Activated naive CD8-positive, alpha-beta T cell treated with anti-CD3 and anti-CD28 coated beads, Interleukin-2, amount 10 ng/mL, durations not matched to agents 7 days and 5 days (primary cell): ENCODE results near the gene OMG. TPM values are rescaled to one million over a fixed set of nuclear protein-coding genes. Genes with fewer than 3 reads are reported as not detected.
"Not testable (repeated sequence)": the region's sequence is repeated elsewhere in the genome, so short reads cannot be mapped to it uniquely, and the experiment has no call there.

Source experiments
- ATAC-seq: fragments of 150-1000 bp; cut with Tn5 transposase; one replicate; pipeline ENCODE4 v1.10.0; 2021; ENCODE audit warnings: low read depth, moderate library complexity
- POLR2A ChIA-PET: fragments of 350-600 bp; sonication (Branson Sonifier 250); formaldehyde crosslinking; loops from one replicate; lab custom pipeline; 2021; ENCODE audit warnings: antibody characterized with exemption; lab: Charles Lee
- DNase-seq: peaks from one replicate; pipeline ENCODE4 v3.0.0; 2021
- H3K27ac Mint-ChIP-seq: one replicate; pipeline ENCODE4 v1.8.0; 2022; ENCODE audit warnings: mild to moderate bottlenecking, mixed read lengths
- H3K27me3 Mint-ChIP-seq: one replicate; pipeline ENCODE4 v1.8.0; 2022; ENCODE audit warnings: mild to moderate bottlenecking, moderate library complexity, mixed read lengths
- H3K36me3 Mint-ChIP-seq: one replicate; pipeline ENCODE4 v1.8.0; 2021; ENCODE audit warnings: mild to moderate bottlenecking, mixed read lengths
- H3K4me1 Mint-ChIP-seq: one replicate; pipeline ENCODE4 v1.8.0; 2021; ENCODE audit warnings: mixed read lengths
- H3K4me3 Mint-ChIP-seq: one replicate; pipeline ENCODE4 v1.8.0; 2022; ENCODE audit warnings: mild to moderate bottlenecking, moderate library complexity, mixed read lengths
- H3K9me3 Mint-ChIP-seq: one replicate; pipeline ENCODE4 v1.8.0; 2021; ENCODE audit warnings: mixed read lengths
- total RNA-seq, 2 experiments: library from RNA; stranded (reverse); gene quantifications; one replicate each; pipeline ENCODE4 v1.2.3, GENCODE V29; 2021

OMG gene
- total RNA-seq, 2 experiments from 2014 or later = 0.62 to 0.78 TPM

- peak overlapping the region; percentile 89 for H3K4me3 Mint-ChIP-seq
- H3K27ac Mint-ChIP-seq = peak overlapping the region; percentile 96
- POLR2A ChIA-PET = interaction anchor here (0.7 to 3.6 kb wide), 7 partner anchors 9 to 494 kb away, joined by 3 to 125 read pairs (median 7); partner anchors contain the start of gene CRLF3
- no peaks in the 10 kb centered on the region for H3K9me3 Mint-ChIP-seq
- no peaks in the 10 kb centered on the region for H3K27me3 Mint-ChIP-seq
- ATAC-seq = peak; percentile 17
- peaks cover 37% of the 10 kb centered on the region for H3K4me1 Mint-ChIP-seq
- DNase-seq = peak; percentile 32
- peaks cover 18% of the 10 kb centered on the region for H3K36me3 Mint-ChIP-seq
Measured at GRCh38 chr17:31318298-31318801, 21.3 kb upstream of the OMG start.

- peak overlapping the region; percentile 81 for H3K27ac Mint-ChIP-seq
- POLR2A ChIA-PET = interaction anchor here (1.1 to 2.1 kb wide), 2 partner anchors 58 to 174 kb away, joined by 3 to 7 read pairs; no protein-coding TSS in a partner anchor
- no peak for ATAC-seq
- H3K4me3 Mint-ChIP-seq = peak overlapping the region; percentile 67
- H3K4me1 Mint-ChIP-seq = peaks cover 45% of the 10 kb centered on the region
- DNase-seq = no peak
- no peaks in the 10 kb centered on the region for H3K9me3 Mint-ChIP-seq
- no peaks in the 10 kb centered on the region for H3K27me3 Mint-ChIP-seq
- peaks cover 25% of the 10 kb centered on the region for H3K36me3 Mint-ChIP-seq
Measured at GRCh38 chr17:31314782-31315100, 17.7 kb upstream of the OMG start.

GRCh38 chr17:31313982-31314781 lies 17.1 kb upstream of the OMG start, which contains the start of gene EVI2B:
Gene EVI2B, minus strand, starts transcription at chr17:31314054. Its CDS starts 8,445 bp downstream, at chr17:31305609.
- peaks cover 23% of the 10 kb centered on the region for H3K36me3 Mint-ChIP-seq
- DNase-seq (no peak), ATAC-seq (peak; percentile 33)
- H3K4me1 Mint-ChIP-seq = peaks cover 44% of the 10 kb centered on the region
- POLR2A ChIA-PET = interaction anchor here (0.6 to 4.8 kb wide), 6 partner anchors 8 to 1760 kb away, joined by 3 to 54 read pairs (median 5); partner anchors contain the start of gene EVI2A
- no peaks in the 10 kb centered on the region for H3K9me3 Mint-ChIP-seq
- H3K4me3 Mint-ChIP-seq = peak within 1 kb of the TSS; percentile 94
- no peaks in the 10 kb centered on the region for H3K27me3 Mint-ChIP-seq
- peak within 1 kb of the TSS; percentile 96 for H3K27ac Mint-ChIP-seq

GRCh38 chr17:31312223-31312622 lies 15.2 kb upstream of the OMG start:
- POLR2A ChIA-PET = interaction anchor here (4.8 to 6.0 kb wide), 2 partner anchors 7 to 10 kb away, joined by 54 to 125 read pairs; partner anchors contain the start of gene EVI2A
- H3K4me1 Mint-ChIP-seq = peaks cover 52% of the 10 kb centered on the region
- peak; percentile 57 for DNase-seq
- ATAC-seq, H3K27me3 Mint-ChIP-seq, H3K9me3 Mint-ChIP-seq: not testable (repeated sequence)
- H3K4me3 Mint-ChIP-seq = peak overlapping the region; percentile 92
- H3K27ac Mint-ChIP-seq = peak overlapping the region; percentile 97
- H3K36me3 Mint-ChIP-seq = peaks cover 18% of the 10 kb centered on the region

GRCh38 chr17:31311526-31311925 lies 14.5 kb upstream of the OMG start:
- peak overlapping the region; percentile 97 for H3K27ac Mint-ChIP-seq
- H3K27me3 Mint-ChIP-seq = no peaks in the 10 kb centered on the region
- H3K9me3 Mint-ChIP-seq = no peaks in the 10 kb centered on the region
- no peak for DNase-seq
- no peak for ATAC-seq
- POLR2A ChIA-PET = interaction anchor here (1.6 to 6.0 kb wide), 3 partner anchors 7 to 20 kb away, joined by 3 to 125 read pairs (median 54); partner anchors contain the start of gene EVI2A
- peak overlapping the region; percentile 92 for H3K4me3 Mint-ChIP-seq
- peaks cover 51% of the 10 kb centered on the region for H3K4me1 Mint-ChIP-seq
- H3K36me3 Mint-ChIP-seq = peaks cover 23% of the 10 kb centered on the region

GRCh38 chr17:31310886-31311285 lies 13.8 kb upstream of the OMG start:
- peak; percentile 21 for ATAC-seq
- Mint-ChIP-seq H3K36me3 (peaks cover 28% of the 10 kb centered on the region), H3K27ac (peak overlapping the region; percentile 97), H3K27me3 (no peaks in the 10 kb centered on the region), H3K4me3 (peak overlapping the region; percentile 92), H3K9me3 (no peaks in the 10 kb centered on the region), H3K4me1 (peaks cover 53% of the 10 kb centered on the region)
- POLR2A ChIA-PET = interaction anchor here (1.0 to 6.0 kb wide), 7 partner anchors 8 to 502 kb away, joined by 3 to 125 read pairs (median 3); partner anchors contain the start of genes CRLF3 and EVI2A
- DNase-seq = peak; percentile 41

GRCh38 chr17:31310260-31310659 lies 13.2 kb upstream of the OMG start:
- DNase-seq (no peak), ATAC-seq (peak; percentile 53)
- Mint-ChIP-seq H3K27ac (peak overlapping the region; percentile 97), H3K4me3 (peak overlapping the region; percentile 89), H3K27me3 (no peaks in the 10 kb centered on the region), H3K9me3 (peaks cover under 1% of the 10 kb centered on the region), H3K4me1 (peaks cover 51% of the 10 kb centered on the region), H3K36me3 (peaks cover 34% of the 10 kb centered on the region)
- POLR2A ChIA-PET = interaction anchor here (1.0 to 6.0 kb wide), 8 partner anchors 9 to 501 kb away, joined by 3 to 125 read pairs (median 3); partner anchors contain the start of genes CRLF3 and EVI2A

GRCh38 chr17:31309556-31309955 lies 12.5 kb upstream of the OMG start:
- Mint-ChIP-seq H3K36me3 (peaks cover 41% of the 10 kb centered on the region), H3K4me1 (peaks cover 49% of the 10 kb centered on the region)
- no peak for DNase-seq

GRCh38 chr17:31308372-31309334 lies 11.6 kb upstream of the OMG start:
- Mint-ChIP-seq H3K9me3 (peaks cover 6% of the 10 kb centered on the region), H3K4me1 (peaks cover 44% of the 10 kb centered on the region), H3K27me3 (no peaks in the 10 kb centered on the region), H3K4me3 (peak overlapping the region; percentile 89), H3K36me3 (peaks cover 48% of the 10 kb centered on the region), H3K27ac (peak overlapping the region; percentile 97)
- ATAC-seq (no peak), DNase-seq (no peak)
- POLR2A ChIA-PET = interaction anchor here (0.6 to 6.0 kb wide), 4 partner anchors 10 to 391 kb away, joined by 3 to 125 read pairs (median 29); partner anchors contain the start of gene EVI2A

More at GRCh38 chr17:31309556-31309955, 12.5 kb upstream of the OMG start:
- peaks cover 4% of the 10 kb centered on the region for H3K9me3 Mint-ChIP-seq
- ATAC-seq = peak; percentile 23
- H3K27ac Mint-ChIP-seq = peak overlapping the region; percentile 97
- H3K4me3 Mint-ChIP-seq = peak overlapping the region; percentile 89
- POLR2A ChIA-PET = interaction anchor here (1.4 to 6.0 kb wide), 3 partner anchors 9 to 19 kb away, joined by 3 to 125 read pairs (median 54); partner anchors contain the start of gene EVI2A
- no peaks in the 10 kb centered on the region for H3K27me3 Mint-ChIP-seq

- H3K4me3 Mint-ChIP-seq = peak overlapping the region; percentile 89
- H3K4me1 Mint-ChIP-seq = peaks cover 44% of the 10 kb centered on the region
- no peaks in the 10 kb centered on the region for H3K27me3 Mint-ChIP-seq
- H3K9me3 Mint-ChIP-seq = peaks cover 6% of the 10 kb centered on the region
- peak overlapping the region; percentile 97 for H3K27ac Mint-ChIP-seq
- no peak for DNase-seq
- POLR2A ChIA-PET = interaction anchor here (6.0 kb wide), 1 partner anchor 11 kb away, joined by 125 read pairs; no protein-coding TSS in a partner anchor
- no peak for ATAC-seq
- peaks cover 58% of the 10 kb centered on the region for H3K36me3 Mint-ChIP-seq
Measured at GRCh38 chr17:31307640-31308039, 10.6 kb upstream of the OMG start.

- Mint-ChIP-seq H3K9me3 (peaks cover 2% of the 10 kb centered on the region), H3K27me3 (no peaks in the 10 kb centered on the region), H3K4me3 (no peak overlapping the region), H3K27ac (no peak overlapping the region), H3K36me3 (peaks cover 29% of the 10 kb centered on the region), H3K4me1 (peaks cover 10% of the 10 kb centered on the region)
- DNase-seq (no peak), ATAC-seq (no peak)
- POLR2A ChIA-PET = interaction anchor here (0.6 kb wide), 1 partner anchor 19 kb away, joined by 3 read pairs; no protein-coding TSS in a partner anchor
Measured at GRCh38 chr17:31299624-31300023, 2.6 kb upstream of the OMG start.

GRCh38 chr17:31296142-31296541 lies 897 bp downstream of the OMG start:
- peaks cover 13% of the 10 kb centered on the region for H3K4me1 Mint-ChIP-seq
- H3K4me3 Mint-ChIP-seq = no peak overlapping the region
- POLR2A ChIA-PET = no interaction called here
- no peaks in the 10 kb centered on the region for H3K9me3 Mint-ChIP-seq
- DNase-seq (no peak), ATAC-seq (no peak)
- H3K36me3 Mint-ChIP-seq = peaks cover 13% of the 10 kb centered on the region
- no peaks in the 10 kb centered on the region for H3K27me3 Mint-ChIP-seq
- no peak overlapping the region for H3K27ac Mint-ChIP-seq
